NB4 (cell line): ENCODE measurements around the gene GPRIN1.
A peak's percentile ranks its signal among the peaks of the same experiment; 100 is the strongest.

ENCODE experiments used
- DNase-seq: peaks from one replicate; pipeline ENCODE4 v3.0.0; 2010; ENCODE audit warnings: low read depth
- H3K4me3 ChIP-seq: one replicate; pipeline ENCODE4 v1.5.1; 2011; ENCODE audit warnings: mild to moderate bottlenecking, low read depth, low read length, moderate library complexity
- CTCF ChIP-seq: IDR thresholded peaks from one replicate; pipeline ENCODE4 v1.5.1; 2012; ENCODE audit warnings: low read depth, low read length
- MAX ChIP-seq: IDR thresholded peaks from 2 replicates; pipeline ENCODE4 v1.6.1; 2011; ENCODE audit warnings: low read depth, low read length
- MYC ChIP-seq: IDR thresholded peaks from 2 replicates; pipeline ENCODE4 v1.6.1; 2011; ENCODE audit warnings: low read depth, low read length
- POLR2A ChIP-seq: IDR thresholded peaks from 2 replicates; pipeline ENCODE4 v1.6.1; 2011; ENCODE audit warnings: mild to moderate bottlenecking; ENCODE audit not compliant: insufficient read length; ENCODE audit errors: extremely low read depth

Gene GPRIN1

GRCh38 chr5:176611435-176611834 is 1.5 kb upstream of the GPRIN1 start:
- peak; percentile 81 for DNase-seq
- peak; percentile 20; the same call in 1 of the 2 replicates for TF ChIP-seq MYC
- no peak for TF ChIP-seq POLR2A
- peak; percentile 77 for TF ChIP-seq MAX
- TF ChIP-seq CTCF: no peak
- H3K4me3 ChIP-seq: no peak overlapping the region

GRCh38 chr5:176610435-176610773 is 448 bp upstream of the GPRIN1 start:
- TF ChIP-seq MYC: no peak
- TF ChIP-seq POLR2A: no peak
- no peak for TF ChIP-seq MAX
- H3K4me3 ChIP-seq: no peak overlapping the region
- no peak for DNase-seq

- TF ChIP-seq MAX (no peak), MYC (no peak), CTCF (no peak), POLR2A (no peak)
- H3K4me3 ChIP-seq: no peak overlapping the region
- DNase-seq: no peak
Measured at GRCh38 chr5:176608937-176609723, 826 bp downstream of the GPRIN1 start.

GRCh38 chr5:176608142-176608705 is 1.7 kb downstream of the GPRIN1 start:
- TF ChIP-seq MYC: no peak
- TF ChIP-seq POLR2A: no peak
- TF ChIP-seq CTCF: no peak
- TF ChIP-seq MAX: no peak
- H3K4me3 ChIP-seq: no peak overlapping the region
- DNase-seq: no peak

GRCh38 chr5:176606875-176607274 is 3.1 kb downstream of the GPRIN1 start:
- TF ChIP-seq POLR2A: no peak
- TF ChIP-seq CTCF: no peak

GRCh38 chr5:176606032-176606431 is 3.9 kb downstream of the GPRIN1 start:
- no peak for DNase-seq
- no peak for TF ChIP-seq MYC
- no peak for TF ChIP-seq POLR2A
- no peak for TF ChIP-seq CTCF
- no peak for TF ChIP-seq MAX
- no peak overlapping the region for H3K4me3 ChIP-seq

More at GRCh38 chr5:176606875-176607274, 3.1 kb downstream of the GPRIN1 start:
- no peak for DNase-seq
- H3K4me3 ChIP-seq: no peak overlapping the region
